Measurements from ENCODE around the gene CCDC57. TPM values are rescaled to one million over a fixed set of nuclear protein-coding genes. Genes with fewer than 3 reads are reported as not detected.

CCDC57 gene
- total and polyA plus RNA-seq, 2 experiments from 2014 or later = 46.2 to 53.5 TPM

DNA sequence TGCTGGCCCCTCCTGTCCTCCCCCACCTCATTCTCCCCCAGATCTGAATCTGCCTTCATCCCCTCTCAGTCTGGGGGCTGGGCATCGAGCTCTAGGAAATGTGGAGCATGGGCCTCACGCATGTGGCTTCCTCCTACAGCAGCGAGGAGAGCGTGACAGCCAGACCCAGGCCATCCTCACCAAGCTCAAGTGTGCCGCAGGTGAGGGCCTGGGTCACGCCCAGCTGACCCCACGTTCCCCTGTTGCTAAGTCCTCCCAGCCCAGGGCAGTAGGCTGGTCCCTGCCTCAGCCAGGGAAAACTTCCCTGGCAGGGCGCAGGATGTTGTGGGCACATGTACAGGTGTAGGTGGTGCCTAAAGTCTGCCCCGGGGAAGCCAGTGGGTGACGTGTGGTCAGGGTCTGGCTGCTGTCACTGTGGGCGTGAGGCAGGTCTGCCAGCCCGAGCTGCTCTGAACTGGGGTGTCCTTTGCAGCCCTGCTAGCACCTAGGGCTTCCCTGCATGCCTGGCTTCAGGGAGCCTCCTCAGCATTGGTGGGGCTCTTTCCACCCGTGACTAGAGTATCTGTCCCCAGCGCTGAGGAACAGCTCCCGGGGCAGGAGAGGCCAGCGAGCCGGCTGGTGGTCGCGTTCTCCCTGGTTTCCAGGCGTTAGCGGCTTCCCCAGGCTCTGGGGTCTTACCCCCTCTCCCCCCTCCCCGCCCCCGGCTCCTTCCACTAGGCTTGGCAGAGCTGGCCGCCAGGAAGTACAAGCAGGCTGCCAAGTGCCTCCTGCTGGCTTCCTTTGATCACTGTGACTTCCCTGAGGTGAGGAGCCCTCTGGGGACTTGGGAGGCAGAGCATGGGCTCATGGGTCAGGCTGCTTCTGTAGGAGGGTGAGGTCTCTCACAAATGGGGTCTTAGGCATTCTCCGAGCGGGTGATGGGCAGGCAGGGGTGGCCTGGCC is 157.3 kb downstream of the CCDC57 start:
- Histone ChIP-seq H3K4me1 (ENCODE audit: low read depth) (peaks cover 4% of the 10 kb centered on the region), H3K27me3 (no peaks in the 10 kb centered on the region), H3K27ac (no peak overlapping the region), H3K36me3 (peaks cover 22% of the 10 kb centered on the region), H3K4me3 (no peak overlapping the region), H3K9me3 (ENCODE audit: low read depth) (no peaks in the 10 kb centered on the region)
- DNase-seq (ENCODE audit: low read depth in 1 of 2, low spot score in 1 of 2) = no peak
- TF ChIP-seq, protein P1, sequence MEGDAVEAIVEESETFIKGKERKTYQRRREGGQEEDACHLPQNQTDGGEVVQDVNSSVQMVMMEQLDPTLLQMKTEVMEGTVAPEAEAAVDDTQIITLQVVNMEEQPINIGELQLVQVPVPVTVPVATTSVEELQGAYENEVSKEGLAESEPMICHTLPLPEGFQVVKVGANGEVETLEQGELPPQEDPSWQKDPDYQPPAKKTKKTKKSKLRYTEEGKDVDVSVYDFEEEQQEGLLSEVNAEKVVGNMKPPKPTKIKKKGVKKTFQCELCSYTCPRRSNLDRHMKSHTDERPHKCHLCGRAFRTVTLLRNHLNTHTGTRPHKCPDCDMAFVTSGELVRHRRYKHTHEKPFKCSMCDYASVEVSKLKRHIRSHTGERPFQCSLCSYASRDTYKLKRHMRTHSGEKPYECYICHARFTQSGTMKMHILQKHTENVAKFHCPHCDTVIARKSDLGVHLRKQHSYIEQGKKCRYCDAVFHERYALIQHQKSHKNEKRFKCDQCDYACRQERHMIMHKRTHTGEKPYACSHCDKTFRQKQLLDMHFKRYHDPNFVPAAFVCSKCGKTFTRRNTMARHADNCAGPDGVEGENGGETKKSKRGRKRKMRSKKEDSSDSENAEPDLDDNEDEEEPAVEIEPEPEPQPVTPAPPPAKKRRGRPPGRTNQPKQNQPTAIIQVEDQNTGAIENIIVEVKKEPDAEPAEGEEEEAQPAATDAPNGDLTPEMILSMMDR (IDR thresholded peaks at IDR 0.05; ENCODE audit: low read depth, low read length) = no peak

DNA sequence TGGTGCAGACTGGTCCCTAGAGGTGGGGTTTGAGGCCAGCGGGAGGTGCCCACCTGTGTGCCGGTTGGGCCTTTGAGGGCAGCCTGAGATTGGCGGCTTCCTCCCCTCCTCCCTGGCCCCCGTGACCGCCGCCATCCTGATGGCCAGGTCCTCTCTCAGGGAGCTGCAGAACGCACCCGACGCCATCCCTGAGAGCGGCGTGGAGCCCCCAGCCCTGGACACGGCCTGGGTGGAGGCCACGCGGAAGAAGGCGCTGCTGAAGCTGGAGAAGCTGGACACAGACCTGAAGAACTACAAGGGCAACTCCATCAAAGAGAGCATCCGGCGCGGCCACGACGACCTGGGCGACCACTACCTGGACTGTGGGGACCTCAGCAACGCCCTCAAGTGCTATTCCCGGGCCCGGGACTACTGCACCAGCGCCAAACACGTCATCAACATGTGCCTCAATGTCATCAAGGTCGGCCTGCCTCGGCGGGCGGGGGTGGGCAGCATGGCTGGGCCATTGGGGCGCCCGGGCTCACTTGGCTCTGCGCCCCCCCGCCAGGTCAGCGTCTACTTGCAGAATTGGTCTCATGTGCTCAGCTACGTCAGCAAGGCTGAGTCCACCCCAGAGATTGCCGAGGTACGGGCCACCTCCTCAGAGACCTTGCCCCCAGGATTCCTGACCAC is 158.2 kb downstream of the CCDC57 start:
- peaks cover 4% of the 10 kb centered on the region for H3K4me1 ChIP-seq (ENCODE audit: low read depth)
- TF ChIP-seq, protein P1 (IDR thresholded peaks at IDR 0.05; ENCODE audit: low read depth, low read length) = no peak
- no peak overlapping the region for H3K27ac ChIP-seq
- no peaks in the 10 kb centered on the region for H3K27me3 ChIP-seq
- no peak overlapping the region for H3K4me3 ChIP-seq
- H3K36me3 ChIP-seq = peaks cover 18% of the 10 kb centered on the region
- DNase-seq (ENCODE audit: low read depth in 1 of 2, low spot score in 1 of 2) = no peak
- H3K9me3 ChIP-seq (ENCODE audit: low read depth) = no peaks in the 10 kb centered on the region

DNA sequence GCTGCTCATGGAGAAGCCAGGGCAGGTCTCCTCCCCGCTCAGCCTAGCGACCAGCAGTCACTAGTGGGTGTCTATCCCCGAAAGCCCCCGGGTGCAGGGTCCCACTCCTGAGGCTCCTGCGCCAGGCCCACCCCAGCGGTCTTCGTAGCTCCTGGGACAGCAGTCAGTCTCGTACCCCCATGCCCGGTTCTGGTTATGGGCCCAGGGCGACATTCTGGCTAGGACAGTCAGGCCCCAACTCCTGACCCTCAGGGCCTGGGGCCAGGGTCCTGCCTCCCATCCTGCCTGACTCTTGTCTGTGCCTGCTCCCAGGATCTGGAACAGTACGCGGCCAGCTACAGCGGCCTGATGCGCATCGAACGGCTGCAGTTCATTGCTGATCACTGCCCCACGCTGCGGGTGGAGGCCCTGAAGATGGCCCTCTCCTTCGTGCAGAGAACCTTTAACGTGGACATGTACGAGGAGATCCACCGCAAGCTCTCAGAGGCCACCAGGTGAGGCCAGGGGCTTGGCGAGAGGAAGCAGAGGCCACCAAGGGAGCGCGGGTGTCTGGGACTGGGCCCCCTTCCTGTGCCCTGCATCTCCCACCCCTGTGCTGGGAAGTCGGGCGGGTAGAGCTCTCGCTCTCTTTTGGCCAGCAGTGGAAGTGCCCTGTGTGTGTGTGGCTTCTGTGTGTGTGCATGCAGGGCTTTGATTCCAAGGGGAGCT is 158.9 kb downstream of the CCDC57 start:
- no peaks in the 10 kb centered on the region for H3K9me3 ChIP-seq (ENCODE audit: low read depth)
- DNase-seq (ENCODE audit: low read depth in 1 of 2, low spot score in 1 of 2) = no peak
- H3K27me3 ChIP-seq = no peaks in the 10 kb centered on the region
- H3K4me3 ChIP-seq = no peak overlapping the region
- H3K36me3 ChIP-seq = peaks cover 17% of the 10 kb centered on the region
- H3K27ac ChIP-seq = no peak overlapping the region
- peaks cover 4% of the 10 kb centered on the region for H3K4me1 ChIP-seq (ENCODE audit: low read depth)
- TF ChIP-seq, protein P1 (IDR thresholded peaks at IDR 0.05; ENCODE audit: low read depth, low read length) = no peak

DNA sequence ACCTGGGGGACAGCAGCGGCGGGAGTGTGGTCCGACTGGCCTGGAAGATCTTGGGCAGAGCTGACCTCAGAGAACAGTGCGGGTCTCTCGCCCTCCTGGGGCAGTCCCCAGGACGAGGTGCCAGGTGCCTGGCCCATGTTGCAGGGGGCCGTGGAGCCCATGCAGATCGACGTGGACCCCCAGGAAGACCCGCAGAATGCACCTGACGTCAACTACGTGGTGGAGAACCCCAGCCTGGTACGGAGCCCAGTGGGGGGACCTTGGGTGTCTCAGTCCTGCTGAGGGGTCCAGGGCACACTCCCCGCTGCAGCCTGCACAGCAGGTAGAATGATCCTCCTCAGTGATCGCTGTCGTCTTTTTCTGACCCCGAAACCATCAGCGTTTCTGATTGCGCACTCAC is 159.5 kb downstream of the CCDC57 start:
- H3K27me3 ChIP-seq = no peaks in the 10 kb centered on the region
- H3K4me1 ChIP-seq (ENCODE audit: low read depth) = peaks cover 4% of the 10 kb centered on the region
- TF ChIP-seq, protein P1 (IDR thresholded peaks at IDR 0.05; ENCODE audit: low read depth, low read length) = no peak
- no peak overlapping the region for H3K27ac ChIP-seq
- no peaks in the 10 kb centered on the region for H3K9me3 ChIP-seq (ENCODE audit: low read depth)
- no peak for DNase-seq (ENCODE audit: low read depth in 1 of 2, low spot score in 1 of 2)
- H3K4me3 ChIP-seq = no peak overlapping the region
- H3K36me3 ChIP-seq = peaks cover 15% of the 10 kb centered on the region

DNA sequence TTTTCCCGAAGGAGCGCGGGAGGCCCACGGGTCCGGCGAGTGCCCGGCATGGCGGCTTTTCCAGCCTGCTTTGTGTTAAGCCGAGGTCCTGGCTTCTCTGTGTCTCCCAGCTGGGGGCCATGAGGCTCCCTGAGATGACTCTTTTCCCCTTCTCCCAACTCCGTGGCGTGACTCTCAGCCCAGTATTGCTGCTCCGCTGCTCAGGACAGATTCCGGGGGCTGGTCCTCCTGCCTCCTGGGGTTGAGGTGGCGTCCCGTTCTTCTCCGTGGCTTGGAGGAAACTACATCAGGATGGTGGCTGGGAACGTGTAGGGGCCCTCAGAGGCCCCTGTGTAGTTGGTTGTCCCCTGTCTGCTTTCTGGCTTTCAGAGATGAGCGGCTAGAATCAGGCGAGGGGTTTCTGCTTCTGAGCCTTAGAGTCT is 160.0 kb downstream of the CCDC57 start:
- H3K9me3 ChIP-seq (ENCODE audit: low read depth) = no peaks in the 10 kb centered on the region
- peaks cover 15% of the 10 kb centered on the region for H3K36me3 ChIP-seq
- peak overlapping the region; percentile 90 for H3K4me3 ChIP-seq
- H3K27me3 ChIP-seq = no peaks in the 10 kb centered on the region
- H3K27ac ChIP-seq = no peak overlapping the region
- DNase-seq (ENCODE audit: low read depth in 1 of 2, low spot score in 1 of 2) = no peak
- peaks cover 4% of the 10 kb centered on the region for H3K4me1 ChIP-seq (ENCODE audit: low read depth)
- TF ChIP-seq, protein P1 (IDR thresholded peaks at IDR 0.05; ENCODE audit: low read depth, low read length) = no peak
